ENCODE results near the gene IDE.

- no peak for TF ChIP-seq EZH2 (IDR thresholded peaks at IDR 0.05; ENCODE audit: insufficient read depth, poor library complexity, severe bottlenecking)
- no peak for TF ChIP-seq EZH2phosphoT487 (IDR thresholded peaks at IDR 0.05; ENCODE audit: insufficient read depth, low read depth)
These were observed 68.8 kb downstream of the IDE start for GRCh38 chr10:92505044-92505443.

Data from GM23248 (cell line).